Fibroblast of lung (primary cell): Measurements from ENCODE around the gene TOP3A. TPM values are rescaled to one million over a fixed set of nuclear protein-coding genes. Genes with fewer than 3 reads are reported as not detected.
A peak's percentile ranks its signal among the peaks of the same experiment; 100 is the strongest.

Experiments
- DNase-seq, 2 donors: peaks; one replicate each; pipeline versions ENCODE4 v3.0.0 to v3.0.0-alpha.2; 2010; ENCODE audit warnings: low read depth in 2 of 2
- H2AFZ ChIP-seq: 2 replicates; pipeline ENCODE4 v1.5.1; 2012; ENCODE audit warnings: low read length, control low read depth, inconsistent platforms
- H3K27ac ChIP-seq: 2 replicates; pipeline ENCODE4 v1.5.1; 2011; ENCODE audit warnings: low read length, control low read depth; ENCODE audit not compliant: insufficient read depth
- H3K27me3 ChIP-seq: 2 replicates; pipeline ENCODE4 v1.5.1; 2011; ENCODE audit warnings: mild to moderate bottlenecking, low read length; ENCODE audit not compliant: control insufficient read depth, insufficient read depth
- H3K36me3 ChIP-seq: 2 replicates; pipeline ENCODE4 v1.5.1; 2011; ENCODE audit warnings: low read length; ENCODE audit not compliant: control insufficient read depth, insufficient read depth
- H3K4me1 ChIP-seq: 2 replicates; pipeline ENCODE4 v1.5.1; 2011; ENCODE audit warnings: low read length; ENCODE audit not compliant: control insufficient read depth, insufficient read depth; ENCODE audit errors: extremely low read depth
- H3K4me2 ChIP-seq: 2 replicates; pipeline ENCODE4 v1.5.1; 2011; ENCODE audit warnings: low read length, control low read depth; ENCODE audit not compliant: insufficient read depth; ENCODE audit errors: extremely low read depth
- H3K4me3 ChIP-seq, 4 experiments: fragments of 200-600 bp in 1 of 4; sonication (generic) in 1 of 4; replicated peaks in 1 of 4; 2 replicates each; pipeline ENCODE4 v1.5.1; 2011 to 2016; ENCODE audit warnings: low read length in 4 of 4, low read depth in 3 of 4, mild to moderate bottlenecking in 3 of 4, control low read depth in 2 of 4, inconsistent platforms in 1 of 4, mixed read lengths in 1 of 4; ENCODE audit not compliant: insufficient read depth in 1 of 4; ENCODE audit errors: control extremely low read depth in 1 of 4
- H3K79me2 ChIP-seq: 2 replicates; pipeline ENCODE4 v1.5.1; 2012; ENCODE audit warnings: mild to moderate bottlenecking, low read length, inconsistent platforms; ENCODE audit not compliant: control insufficient read depth, insufficient read depth
- H3K9ac ChIP-seq: 2 replicates; pipeline ENCODE4 v1.5.1; 2011; ENCODE audit warnings: mild to moderate bottlenecking, low read length, control low read depth; ENCODE audit not compliant: insufficient read depth
- H3K9me3 ChIP-seq: 2 replicates; pipeline ENCODE4 v1.5.1; 2012; ENCODE audit warnings: low read depth, low read length; ENCODE audit not compliant: control insufficient read depth, insufficient read depth
- H4K20me1 ChIP-seq: 2 replicates; pipeline ENCODE4 v1.5.1; 2011; ENCODE audit warnings: low read length; ENCODE audit not compliant: control insufficient read depth, insufficient read depth; ENCODE audit errors: extremely low read depth
- EZH2 ChIP-seq: IDR thresholded peaks from 2 replicates; pipeline ENCODE4 v1.5.1; 2012; ENCODE audit warnings: low read length, control low read depth, mild to moderate bottlenecking; ENCODE audit errors: missing control alignments
- polyA plus RNA-seq, 2 donors: library from polyadenylated mRNA; depleted of rRNA in 1 of 2; stranded (reverse) in 1 of 2; unstranded in 1 of 2; fragments of >200 nt; gene quantifications; 2 replicates each; pipeline ENCODE4 v1.2.1, GENCODE V29; 2011 to 2012; ENCODE audit warnings: missing spikeins in 1 of 2
- total RNA-seq: library from RNA; depleted of rRNA; stranded (reverse); fragments of >200 nt; gene quantifications from 2 replicates; pipeline ENCODE4 v1.2.1, GENCODE V29; 2014
- TF ChIP-seq, protein P1 (sequence below), 2 donors: IDR thresholded peaks in 1 of 2; conservative IDR thresholded peaks in 1 of 2; 1 replicate in 1 of 2; 2 replicates in 1 of 2; pipeline ENCODE4 v1.5.1; 2011 to 2012; ENCODE audit warnings: low read length in 2 of 2, control low read depth in 1 of 2, inconsistent platforms in 1 of 2, low read depth in 1 of 2, mild to moderate bottlenecking in 1 of 2

TOP3A gene
- total and polyA plus RNA-seq, 2 donors (not counting 1 experiment from before 2014, with no cell fraction given) = 12.7 to 16.5 TPM

DNA sequence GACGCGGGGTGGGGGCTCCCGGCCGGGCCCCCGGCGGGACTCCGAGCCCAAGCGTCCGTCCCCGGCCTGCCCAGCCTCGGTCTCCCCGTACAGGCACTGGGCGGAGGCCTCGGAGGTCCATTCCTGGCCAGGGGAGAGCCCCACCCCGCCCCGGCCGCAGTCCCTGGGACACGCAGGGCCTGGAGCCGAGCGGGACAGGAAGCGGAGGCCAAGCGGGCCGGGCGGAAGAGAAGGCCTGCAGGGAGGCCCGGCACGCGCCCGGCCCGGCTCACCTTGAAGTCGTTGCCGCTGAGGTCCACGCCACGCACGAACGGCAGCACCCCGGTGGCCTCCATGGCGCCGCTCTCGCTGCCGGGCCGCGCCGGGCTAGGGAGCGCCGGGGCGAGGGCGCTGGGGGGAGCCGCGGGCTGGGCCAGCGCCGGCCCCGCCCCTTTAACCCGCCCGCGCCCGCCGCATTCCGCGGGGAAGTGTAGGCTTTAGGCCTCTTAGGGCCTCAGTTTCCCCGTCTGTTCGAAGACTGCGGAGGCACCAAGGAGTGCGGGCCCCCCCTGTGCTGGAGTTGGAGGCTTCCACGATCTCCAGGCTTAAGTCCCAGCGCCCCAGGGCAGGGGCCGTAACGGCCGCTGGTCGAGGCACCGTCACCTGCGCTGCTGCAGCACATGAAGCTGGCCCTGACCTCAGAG is 56.3 kb downstream of the TOP3A start, which contains the start of gene FLII:
TSS of gene FLII (minus strand) at position 383 of the 683 bp plus-strand sequence. CDS start at position 335, 48 bp downstream.
- Histone ChIP-seq H3K9me3 (no peaks in the 10 kb centered on the region), H3K36me3 (peaks cover 27% of the 10 kb centered on the region), H3K4me1 (peaks cover 24% of the 10 kb centered on the region), H4K20me1 (no peaks in the 10 kb centered on the region), H3K4me3 (peak within 1 kb of the TSS; percentile 51 to 91 (median 67)), H3K27ac (peak within 1 kb of the TSS; percentile 96), H3K9ac (peak within 1 kb of the TSS; percentile 96), H3K4me2 (peak within 1 kb of the TSS; percentile 95), H2AFZ (peak within 1 kb of the TSS; percentile 79), H3K27me3 (no peaks in the 10 kb centered on the region), H3K79me2 (peaks cover 34% of the 10 kb centered on the region)
- peak; percentile 43 to 53 for DNase-seq
- TF ChIP-seq, protein P1, sequence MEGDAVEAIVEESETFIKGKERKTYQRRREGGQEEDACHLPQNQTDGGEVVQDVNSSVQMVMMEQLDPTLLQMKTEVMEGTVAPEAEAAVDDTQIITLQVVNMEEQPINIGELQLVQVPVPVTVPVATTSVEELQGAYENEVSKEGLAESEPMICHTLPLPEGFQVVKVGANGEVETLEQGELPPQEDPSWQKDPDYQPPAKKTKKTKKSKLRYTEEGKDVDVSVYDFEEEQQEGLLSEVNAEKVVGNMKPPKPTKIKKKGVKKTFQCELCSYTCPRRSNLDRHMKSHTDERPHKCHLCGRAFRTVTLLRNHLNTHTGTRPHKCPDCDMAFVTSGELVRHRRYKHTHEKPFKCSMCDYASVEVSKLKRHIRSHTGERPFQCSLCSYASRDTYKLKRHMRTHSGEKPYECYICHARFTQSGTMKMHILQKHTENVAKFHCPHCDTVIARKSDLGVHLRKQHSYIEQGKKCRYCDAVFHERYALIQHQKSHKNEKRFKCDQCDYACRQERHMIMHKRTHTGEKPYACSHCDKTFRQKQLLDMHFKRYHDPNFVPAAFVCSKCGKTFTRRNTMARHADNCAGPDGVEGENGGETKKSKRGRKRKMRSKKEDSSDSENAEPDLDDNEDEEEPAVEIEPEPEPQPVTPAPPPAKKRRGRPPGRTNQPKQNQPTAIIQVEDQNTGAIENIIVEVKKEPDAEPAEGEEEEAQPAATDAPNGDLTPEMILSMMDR (conservative IDR thresholded peaks at IDR 0.05 in 1 of 2, IDR thresholded peaks at IDR 0.05 in 1 of 2; ENCODE audit: low read depth in 1 of 2, low read length in 2 of 2) = no peak
- TF ChIP-seq EZH2 = no peak

DNA sequence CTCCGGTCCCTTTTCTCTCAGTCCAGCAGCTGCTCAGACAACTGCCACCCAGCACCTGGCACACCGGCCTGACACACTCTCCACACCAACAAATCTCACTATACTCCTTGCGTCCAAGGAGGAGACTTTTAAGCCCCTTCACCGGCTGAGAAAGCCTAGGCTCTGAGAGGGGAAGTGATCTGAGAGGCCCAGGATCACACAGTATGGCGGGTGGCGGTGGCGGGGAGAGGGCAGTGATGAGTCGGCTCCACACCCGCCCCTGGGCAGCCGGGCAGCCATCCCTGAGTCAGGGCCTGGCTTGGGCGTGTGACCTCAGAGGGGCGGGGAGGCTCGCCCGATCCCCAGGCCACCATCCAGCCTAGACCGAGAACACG is 56.8 kb downstream of the TOP3A start:
- peak overlapping the region; percentile 45 for H2AFZ ChIP-seq
- H3K27ac ChIP-seq = peak overlapping the region; percentile 96
- H3K4me1 ChIP-seq = peaks cover 24% of the 10 kb centered on the region
- peaks cover 27% of the 10 kb centered on the region for H3K36me3 ChIP-seq
- H3K9ac ChIP-seq = peak overlapping the region; percentile 96
- H3K4me3 ChIP-seq = peak overlapping the region; percentile 51 to 91 (median 67)
- no peaks in the 10 kb centered on the region for H3K27me3 ChIP-seq
- H4K20me1 ChIP-seq = no peaks in the 10 kb centered on the region
- TF ChIP-seq, protein P1 (conservative IDR thresholded peaks at IDR 0.05 in 1 of 2, IDR thresholded peaks at IDR 0.05 in 1 of 2; ENCODE audit: low read depth in 1 of 2, low read length in 2 of 2) = no peak
- no peak for TF ChIP-seq EZH2
- H3K4me2 ChIP-seq = peak overlapping the region; percentile 95
- DNase-seq = peak; percentile 65 to 71
- no peaks in the 10 kb centered on the region for H3K9me3 ChIP-seq
- H3K79me2 ChIP-seq = peaks cover 34% of the 10 kb centered on the region

DNA sequence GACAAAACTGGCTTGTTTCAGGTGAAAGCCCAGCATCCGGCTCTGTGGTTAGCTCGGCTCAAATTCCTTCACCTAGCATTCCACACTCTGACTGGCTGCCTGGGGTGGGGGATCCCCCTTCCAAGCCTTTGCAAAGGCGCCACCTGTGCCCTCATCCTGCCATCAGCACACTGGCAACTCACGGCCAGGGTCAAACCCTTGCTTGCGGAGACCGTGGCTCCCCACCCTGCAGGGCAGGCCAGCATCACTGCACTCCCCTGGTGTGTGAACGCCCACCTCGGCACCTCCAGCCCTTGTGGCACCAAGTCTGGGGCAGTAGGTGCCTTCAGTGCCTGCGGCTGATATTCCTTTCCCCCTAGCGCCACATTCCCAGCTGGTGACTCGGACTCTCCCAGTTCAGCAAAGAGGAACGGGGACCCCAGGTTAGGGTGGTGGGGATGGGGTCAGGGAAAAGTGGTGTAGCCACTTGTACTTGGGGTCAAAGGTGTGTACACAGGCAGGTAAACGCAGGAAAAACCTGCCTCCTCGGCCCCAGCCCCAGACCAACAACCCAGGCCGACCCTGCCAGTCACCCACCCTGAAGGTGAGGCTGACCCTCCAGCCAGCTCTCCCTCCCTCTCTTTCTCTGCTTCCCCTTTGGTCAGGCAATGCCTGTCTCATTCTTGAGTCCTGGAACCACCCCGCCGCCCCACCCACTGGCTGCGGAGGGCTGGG is 57.4 kb downstream of the TOP3A start:
- peak overlapping the region; percentile 96 for H3K9ac ChIP-seq
- peaks cover 24% of the 10 kb centered on the region for H3K4me1 ChIP-seq
- peak overlapping the region; percentile 51 to 91 (median 67) for H3K4me3 ChIP-seq
- no peak for DNase-seq
- TF ChIP-seq, protein P1 (conservative IDR thresholded peaks at IDR 0.05 in 1 of 2, IDR thresholded peaks at IDR 0.05 in 1 of 2; ENCODE audit: low read depth in 1 of 2, low read length in 2 of 2) = no peak
- TF ChIP-seq EZH2 = no peak
- H3K79me2 ChIP-seq = peaks cover 34% of the 10 kb centered on the region
- H3K9me3 ChIP-seq = no peaks in the 10 kb centered on the region
- peak overlapping the region; percentile 95 for H3K4me2 ChIP-seq
- H3K27me3 ChIP-seq = no peaks in the 10 kb centered on the region
- H4K20me1 ChIP-seq = no peaks in the 10 kb centered on the region
- no peak overlapping the region for H2AFZ ChIP-seq
- peaks cover 30% of the 10 kb centered on the region for H3K36me3 ChIP-seq
- H3K27ac ChIP-seq = peak overlapping the region; percentile 96
